ENCODE results near the gene GNB1L. TPM values are rescaled to one million over a fixed set of nuclear protein-coding genes. Genes with fewer than 3 reads are reported as not detected.
A peak's percentile ranks its signal among the peaks of the same experiment; 100 is the strongest.

Gene GNB1L
- total and polyA plus RNA-seq, 8 donors = 2.1 to 4.8 (median 3.6) TPM

- 91 to 92% methylated on average over 26 of the region's 26 CpGs for WGBS, 2 donors
- Histone ChIP-seq H3K4me1 (no peaks in the 10 kb centered on the region), H3K36me3 (no peaks in the 10 kb centered on the region), H3K27me3 (no peaks in the 10 kb centered on the region), H3K9me3 (no peaks in the 10 kb centered on the region), H3K27ac (no peak overlapping the region), H3K4me3 (no peak overlapping the region)
- ATAC-seq (no peak), FAIRE-seq (no peak), DNase-seq (peak in 2 of 6 donors; percentile 48 to 66)
- intact Hi-C loops (cut with DNase I) = no loop called here
- TF ChIP-seq, protein P1, sequence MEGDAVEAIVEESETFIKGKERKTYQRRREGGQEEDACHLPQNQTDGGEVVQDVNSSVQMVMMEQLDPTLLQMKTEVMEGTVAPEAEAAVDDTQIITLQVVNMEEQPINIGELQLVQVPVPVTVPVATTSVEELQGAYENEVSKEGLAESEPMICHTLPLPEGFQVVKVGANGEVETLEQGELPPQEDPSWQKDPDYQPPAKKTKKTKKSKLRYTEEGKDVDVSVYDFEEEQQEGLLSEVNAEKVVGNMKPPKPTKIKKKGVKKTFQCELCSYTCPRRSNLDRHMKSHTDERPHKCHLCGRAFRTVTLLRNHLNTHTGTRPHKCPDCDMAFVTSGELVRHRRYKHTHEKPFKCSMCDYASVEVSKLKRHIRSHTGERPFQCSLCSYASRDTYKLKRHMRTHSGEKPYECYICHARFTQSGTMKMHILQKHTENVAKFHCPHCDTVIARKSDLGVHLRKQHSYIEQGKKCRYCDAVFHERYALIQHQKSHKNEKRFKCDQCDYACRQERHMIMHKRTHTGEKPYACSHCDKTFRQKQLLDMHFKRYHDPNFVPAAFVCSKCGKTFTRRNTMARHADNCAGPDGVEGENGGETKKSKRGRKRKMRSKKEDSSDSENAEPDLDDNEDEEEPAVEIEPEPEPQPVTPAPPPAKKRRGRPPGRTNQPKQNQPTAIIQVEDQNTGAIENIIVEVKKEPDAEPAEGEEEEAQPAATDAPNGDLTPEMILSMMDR (IDR thresholded peaks at IDR 0.05) = no peak
Measured at GRCh38 chr22:19882446-19883381, 28.0 kb upstream of the GNB1L start.

DNA sequence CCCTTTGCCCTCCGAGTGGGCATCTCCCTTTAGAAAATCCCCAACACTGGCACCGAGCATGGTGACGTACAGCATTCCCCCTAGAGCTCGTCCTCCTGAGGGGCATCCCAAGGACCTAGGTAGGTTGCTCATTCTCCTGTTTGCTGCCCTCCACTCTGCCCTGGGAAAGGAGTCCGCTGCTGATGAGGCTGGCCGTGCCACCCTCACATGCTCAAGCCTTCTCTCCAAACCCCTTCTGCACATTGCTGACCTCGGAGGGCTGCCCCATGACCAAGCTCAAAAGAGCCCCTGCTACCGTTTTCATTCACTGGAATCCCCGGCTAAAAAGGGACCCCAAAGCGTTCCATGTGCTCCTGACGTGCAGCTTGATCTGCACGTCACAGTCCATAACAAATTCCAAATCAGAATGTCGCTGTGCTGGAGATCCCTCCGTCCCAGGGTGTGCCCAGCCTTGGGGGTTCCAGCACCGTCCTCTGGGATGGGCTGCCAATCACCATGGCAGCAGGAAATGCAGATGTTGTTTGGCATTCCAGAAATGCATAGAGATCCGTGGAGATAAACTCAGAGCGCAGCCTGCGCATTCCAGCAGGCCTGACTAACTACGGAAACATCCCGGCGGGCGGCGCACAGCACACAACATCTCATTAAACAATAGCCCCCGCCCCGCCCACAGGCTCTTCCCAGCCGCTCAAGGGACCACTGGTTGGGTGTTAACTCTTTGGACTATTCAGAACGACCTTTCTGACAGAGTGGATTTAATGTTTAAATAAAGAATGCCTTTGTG, 26.3 kb upstream of the GNB1L start:
- Histone ChIP-seq H3K9me3 (no peaks in the 10 kb centered on the region), H3K27me3 (no peaks in the 10 kb centered on the region), H3K4me1 (no peaks in the 10 kb centered on the region), H3K4me3 (no peak overlapping the region), H3K36me3 (no peaks in the 10 kb centered on the region), H3K27ac (no peak overlapping the region)
- intact Hi-C loops (cut with DNase I) = no loop called here
- TF ChIP-seq, protein P1 (IDR thresholded peaks at IDR 0.05) = no peak
- 77 to 84% methylated on average over 27 of the region's 27 CpGs for WGBS, 2 donors
- DNase-seq = peak in 2 of 6 donors; percentile 11 to 52
- peak in 2 of 4 donors; percentile 14 to 58 for ATAC-seq
- FAIRE-seq = no peak

DNA sequence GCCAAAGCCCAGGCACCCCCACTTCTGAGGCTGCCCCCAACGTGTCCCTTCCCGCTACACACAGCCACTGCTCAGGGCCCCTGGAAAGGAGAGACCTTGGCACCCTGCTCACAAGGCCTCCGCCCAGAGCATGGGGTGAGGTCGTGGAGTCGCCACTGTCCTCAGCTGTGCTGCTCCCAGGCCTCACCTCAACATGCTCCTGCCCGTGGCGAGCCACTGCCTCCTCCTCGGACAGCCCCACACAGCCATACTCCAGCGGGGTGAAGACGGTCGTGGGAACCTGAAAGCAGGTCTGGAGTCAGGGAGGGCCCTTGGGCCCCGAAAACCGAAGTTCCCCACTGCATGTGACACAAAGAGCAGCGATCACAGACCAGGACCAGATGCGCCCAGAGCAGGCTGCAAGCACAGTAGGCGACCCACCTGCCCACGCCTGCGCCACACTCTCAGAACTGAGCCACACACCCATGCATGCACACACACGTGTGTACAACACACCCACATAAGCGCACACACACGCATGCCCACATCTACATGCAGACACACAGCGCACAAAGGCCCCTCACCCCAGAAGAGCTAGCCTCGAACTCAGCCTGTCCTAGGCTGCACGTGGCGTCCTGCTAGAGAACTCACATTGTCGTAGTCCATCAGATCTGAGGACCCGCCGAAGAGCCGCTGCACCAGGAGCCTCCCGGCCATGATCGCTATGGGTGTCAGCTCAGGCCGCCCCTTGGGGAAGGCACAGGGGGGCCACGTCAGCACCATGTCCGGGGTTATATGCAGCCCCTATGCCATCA, 25.5 kb upstream of the GNB1L start:
- peak in 3 of 6 donors; percentile 12 to 63 (median 43) for DNase-seq
- no peaks in the 10 kb centered on the region for H3K4me1 ChIP-seq
- no peak overlapping the region for H3K4me3 ChIP-seq
- H3K36me3 ChIP-seq = no peaks in the 10 kb centered on the region
- no peak for FAIRE-seq
- WGBS, 2 donors = 90 to 93% methylated on average over 34 of the region's 34 CpGs
- H3K27ac ChIP-seq = no peak overlapping the region
- H3K27me3 ChIP-seq = no peaks in the 10 kb centered on the region
- ATAC-seq = no peak
- intact Hi-C loops (cut with DNase I) = no loop called here
- TF ChIP-seq, protein P1 (IDR thresholded peaks at IDR 0.05) = no peak
- H3K9me3 ChIP-seq = no peaks in the 10 kb centered on the region

DNA sequence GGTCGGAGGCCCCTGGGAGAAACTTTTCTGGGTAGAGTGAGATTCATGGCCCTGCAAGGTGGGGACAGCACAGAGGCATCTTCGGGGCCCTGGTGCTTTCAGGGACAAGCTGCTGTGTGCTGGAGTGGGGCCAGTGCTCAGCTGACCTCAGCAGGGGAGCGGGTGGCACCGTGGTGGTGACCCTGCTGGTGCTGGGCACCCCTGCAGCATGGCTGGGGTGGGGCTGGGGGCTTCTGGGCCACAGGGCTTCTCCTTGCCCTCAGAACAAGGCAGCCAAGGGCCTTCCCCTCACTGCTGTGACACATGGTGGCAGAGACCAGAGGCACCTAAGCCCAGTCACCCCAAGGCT, 24.9 kb upstream of the GNB1L start:
- Histone ChIP-seq H3K9me3 (no peaks in the 10 kb centered on the region), H3K36me3 (no peaks in the 10 kb centered on the region), H3K4me3 (no peak overlapping the region), H3K27me3 (no peaks in the 10 kb centered on the region), H3K4me1 (no peaks in the 10 kb centered on the region), H3K27ac (no peak overlapping the region)
- no peak for FAIRE-seq
- TF ChIP-seq, protein P1 (IDR thresholded peaks at IDR 0.05) = no peak
- no peak for ATAC-seq
- 77 to 80% methylated on average over 4 of the region's 4 CpGs for WGBS, 2 donors
- intact Hi-C loops (cut with DNase I) = no loop called here
- peak in 2 of 6 donors; percentile 10 to 21 for DNase-seq

All from pancreas (tissue), 10 donors.